ENCODE results near the gene SLC27A6. TPM values are rescaled to one million over a fixed set of nuclear protein-coding genes. Genes with fewer than 3 reads are reported as not detected.
"Not testable (repeated sequence)": the region's sequence is repeated elsewhere in the genome, so short reads cannot be mapped to it uniquely, and the experiment has no call there.

The SLC27A6 gene
- total RNA-seq, 1 experiment from 2014 or later, result not detected

DNA sequence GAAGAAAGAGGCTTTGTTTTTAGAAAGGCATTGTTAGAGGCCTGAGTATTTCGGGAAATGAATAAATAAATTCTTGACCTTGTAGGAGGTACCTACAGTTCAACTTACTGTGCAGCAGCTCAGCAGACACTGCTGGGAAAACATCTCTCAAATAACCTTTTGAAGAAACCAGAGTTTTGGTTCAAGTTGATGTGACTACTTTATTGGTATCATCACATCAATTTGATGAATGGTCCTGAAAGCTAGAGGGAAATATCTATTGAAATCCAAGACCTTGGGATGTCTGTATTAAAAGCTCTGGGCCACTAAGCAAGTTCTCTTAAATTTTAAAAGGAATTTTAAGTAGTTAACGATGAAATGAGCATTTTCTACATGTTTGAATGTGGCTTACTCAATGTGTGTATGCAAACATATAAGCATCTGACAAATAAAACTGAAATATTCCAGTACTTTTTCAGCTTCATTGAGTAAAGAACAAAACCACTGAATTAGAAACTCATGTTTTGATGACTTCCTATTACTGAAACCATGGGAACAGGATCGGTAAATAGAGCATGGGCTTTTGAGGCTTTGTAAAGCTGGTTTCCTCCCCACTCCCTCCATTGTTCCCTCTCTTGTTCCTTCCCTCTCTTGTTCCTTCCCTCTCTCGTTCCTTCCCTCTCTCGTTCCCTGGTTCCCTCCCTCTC, 36.7 kb downstream of the SLC27A6 start:
- no peak for DNase-seq (ENCODE audit: low spot score)

DNA sequence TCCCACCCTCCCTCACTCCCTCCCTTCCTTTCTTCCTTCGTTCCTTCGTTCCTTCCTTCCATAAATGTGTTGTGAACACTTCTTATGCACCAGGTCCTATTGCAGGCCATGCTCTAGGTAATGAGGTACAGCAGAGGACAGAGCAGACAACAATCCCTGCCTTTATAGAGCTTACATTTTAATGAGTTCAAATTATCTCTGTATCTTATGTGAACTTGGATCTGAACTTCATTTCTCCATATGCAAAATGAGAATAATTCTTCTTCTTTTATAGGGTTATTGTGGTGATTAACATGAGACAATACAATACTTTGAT, 37.2 kb downstream of the SLC27A6 start:
- DNase-seq (ENCODE audit: low spot score), result no peak

GRCh38 chr5:129003232-129003631, 37.9 kb downstream of the SLC27A6 start:
- no peak for DNase-seq (ENCODE audit: low spot score)

GRCh38 chr5:129014185-129014584, 48.9 kb downstream of the SLC27A6 start:
- no peak for DNase-seq (ENCODE audit: low spot score)

DNA sequence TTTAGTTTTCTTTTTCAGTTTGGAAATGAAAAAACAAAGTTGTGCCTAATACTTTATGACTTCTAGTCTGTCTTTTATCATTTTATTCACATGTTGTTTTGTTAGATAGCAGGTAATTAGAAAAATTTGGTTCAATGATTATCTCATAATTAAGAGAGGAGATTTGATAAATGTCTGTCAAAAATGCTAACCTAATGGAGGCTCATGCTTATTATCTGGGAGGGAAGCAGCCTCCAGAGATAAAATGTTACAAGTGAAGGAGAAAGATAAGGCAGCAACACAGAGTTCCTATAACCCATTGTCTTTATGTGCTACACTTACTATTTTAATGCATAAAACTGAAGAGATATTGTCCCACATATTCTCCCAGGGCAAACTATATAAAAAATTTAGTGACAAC, 53.5 kb downstream of the SLC27A6 start:
- DNase-seq (ENCODE audit: low spot score), result no peak

- DNase-seq (ENCODE audit: low spot score), result no peak
Observed at GRCh38 chr5:129019401-129019908, 54.2 kb downstream of the SLC27A6 start.

GRCh38 chr5:129020683-129021082, 55.4 kb downstream of the SLC27A6 start:
- no peak for DNase-seq (ENCODE audit: low spot score)

- DNase-seq (ENCODE audit: low spot score), result no peak
Observed at GRCh38 chr5:129021744-129022143, 56.5 kb downstream of the SLC27A6 start.

DNA sequence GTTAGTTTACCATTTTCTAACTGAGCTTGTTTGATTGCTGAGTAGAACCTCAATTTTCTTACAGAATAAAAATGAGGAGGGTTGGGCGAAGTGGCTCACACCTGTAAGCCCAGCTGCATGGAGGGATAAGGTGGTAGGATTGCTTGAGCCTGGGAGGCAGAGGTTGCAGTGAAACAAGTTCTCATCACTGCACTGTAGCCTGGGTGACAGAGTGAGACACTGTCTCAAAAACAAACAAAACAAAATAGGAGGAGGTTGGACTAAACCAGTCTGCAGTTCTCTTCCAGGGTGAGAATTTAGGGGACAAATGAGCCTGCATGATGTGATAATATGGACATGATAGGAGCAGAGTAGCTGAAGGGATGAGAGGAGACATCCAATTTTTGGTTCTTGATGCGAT, 57.3 kb downstream of the SLC27A6 start:
- DNase-seq (ENCODE audit: low spot score), result no peak

GRCh38 chr5:129027260-129027659, 62.0 kb downstream of the SLC27A6 start:
- no peak for DNase-seq (ENCODE audit: low spot score)

- no peak for DNase-seq (ENCODE audit: low spot score)
Observed at GRCh38 chr5:129031886-129032683, 66.8 kb downstream of the SLC27A6 start.

GRCh38 chr5:129036257-129036656, 71.0 kb downstream of the SLC27A6 start:
- DNase-seq (ENCODE audit: low spot score), result not testable (repeated sequence)

DNA sequence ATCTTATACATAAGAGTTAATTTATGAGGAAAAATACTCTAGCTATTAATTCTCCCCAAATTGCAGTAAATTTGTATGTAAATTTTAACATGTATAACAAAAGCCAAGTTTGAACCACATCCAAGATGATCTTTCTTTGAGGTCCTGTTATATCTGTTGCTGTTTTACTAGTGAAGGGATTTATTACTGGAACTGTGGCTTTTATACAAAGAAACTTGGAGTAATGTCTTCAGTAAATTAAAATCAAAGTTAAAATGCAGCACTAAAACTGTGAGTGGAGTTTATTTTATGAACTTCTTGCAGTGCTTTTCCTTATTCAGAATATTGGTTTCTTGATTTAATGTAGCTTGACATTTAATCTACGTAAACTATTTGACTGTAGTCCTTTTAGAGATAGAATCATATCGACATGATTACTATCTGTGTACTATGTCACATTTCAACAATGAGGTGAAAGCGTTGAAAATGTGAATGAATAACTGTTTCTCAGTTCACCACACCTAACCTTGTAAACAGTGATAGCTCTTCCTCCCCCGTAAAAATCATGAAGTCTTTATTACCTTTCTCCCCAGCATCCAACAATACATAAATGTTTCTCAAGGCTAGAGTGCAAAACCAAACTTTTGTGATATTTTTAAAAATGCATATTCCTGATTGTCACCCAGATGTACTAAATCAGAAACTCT, 76.1 kb downstream of the SLC27A6 start:
- DNase-seq (ENCODE audit: low spot score), result no peak

DNA sequence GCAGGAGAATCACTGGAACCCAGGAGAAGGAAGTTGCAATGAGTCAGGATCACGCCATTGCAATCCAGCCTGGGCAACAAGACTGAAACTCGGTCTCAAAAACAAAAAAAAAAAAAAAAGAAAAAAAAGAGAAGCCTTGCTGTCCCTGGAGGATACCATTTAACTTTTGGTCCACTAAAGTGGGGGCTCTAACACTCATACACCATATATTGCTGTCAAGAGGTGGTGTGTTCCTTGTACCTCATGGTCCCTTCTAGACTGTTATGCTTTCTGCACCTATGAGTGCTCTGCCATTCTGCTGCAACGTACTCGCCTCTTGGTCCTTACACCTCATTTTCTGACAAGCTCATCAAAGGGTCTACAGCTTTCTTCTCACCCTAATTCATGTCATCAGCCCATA, 77.0 kb downstream of the SLC27A6 start:
- DNase-seq (ENCODE audit: low spot score), result no peak

- no peak for DNase-seq (ENCODE audit: low spot score)
Observed at GRCh38 chr5:129043894-129044293, 78.6 kb downstream of the SLC27A6 start.

- no peak for DNase-seq (ENCODE audit: low spot score)
Observed at GRCh38 chr5:129046151-129046550, 80.9 kb downstream of the SLC27A6 start.

DNA sequence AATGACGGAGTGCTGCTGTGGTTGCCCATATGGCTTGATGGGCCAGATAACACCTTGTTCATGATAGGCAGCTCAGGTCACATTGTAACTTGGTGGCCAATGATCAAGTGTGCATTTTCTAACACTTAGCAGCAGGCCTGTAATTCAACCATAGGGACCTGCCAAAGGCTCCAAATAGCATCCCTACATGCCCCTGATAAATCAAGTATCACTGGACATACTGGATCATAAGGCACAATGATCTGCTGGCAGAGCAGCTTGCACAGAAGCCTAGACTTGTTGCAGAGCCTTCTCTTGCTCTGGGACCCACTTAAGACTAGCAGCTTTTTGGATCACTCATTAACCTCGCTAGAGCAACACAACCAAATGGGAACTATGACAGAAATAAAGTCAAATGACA, 83.2 kb downstream of the SLC27A6 start:
- DNase-seq (ENCODE audit: low spot score), result no peak

GRCh38 chr5:129049126-129049799, 84.0 kb downstream of the SLC27A6 start:
- DNase-seq (ENCODE audit: low spot score), result no peak

- DNase-seq (ENCODE audit: low spot score), result no peak
Observed at GRCh38 chr5:129051283-129051682, 86.0 kb downstream of the SLC27A6 start.

DNA sequence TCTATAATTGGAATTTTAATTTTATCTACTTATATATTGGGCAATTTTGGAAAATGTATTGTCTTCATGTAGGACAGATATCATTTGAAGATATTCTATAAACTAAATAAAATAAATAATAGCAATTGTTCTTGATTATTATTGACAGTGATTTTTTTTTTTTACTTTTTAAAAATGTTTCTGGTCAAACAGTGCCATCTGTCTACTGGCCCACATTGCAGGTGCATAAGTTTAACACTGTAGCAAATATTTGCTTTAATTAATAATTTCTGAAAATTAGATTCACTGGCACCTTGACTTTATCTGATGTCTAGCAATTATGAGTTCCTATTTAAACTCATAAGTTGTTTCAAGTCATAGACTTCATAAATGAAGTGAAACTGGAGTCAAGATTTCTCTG, 88.2 kb downstream of the SLC27A6 start:
- DNase-seq (ENCODE audit: low spot score), result no peak

- DNase-seq (ENCODE audit: low spot score), result no peak
Observed at GRCh38 chr5:129057329-129057728, 92.0 kb downstream of the SLC27A6 start.

- no peak for DNase-seq (ENCODE audit: low spot score)
Observed at GRCh38 chr5:129061849-129062248, 96.6 kb downstream of the SLC27A6 start.
